GM03348 (cell line): ENCODE data around the gene BCCIP.

Experiments used
- DNase-seq: peaks from one replicate; pipeline ENCODE4 v3.0.0; 2012; ENCODE audit warnings: low spot score

Gene BCCIP

GRCh38 chr10:125822878-125823662 is at the start of gene BCCIP, which contains the start of gene UROS:
BCCIP (plus strand) TSS chr10:125823546; CDS start chr10:125823558, 12 bp downstream.
UROS (minus strand) TSS chr10:125823258; CDS start chr10:125816499, 6,759 bp downstream.
- peak; percentile 98 for DNase-seq

GRCh38 chr10:125773687-125774543 is 49.4 kb upstream of the BCCIP start:
- peak; percentile 44 for DNase-seq

GRCh38 chr10:125774581-125775191 is 48.7 kb upstream of the BCCIP start:
- no peak for DNase-seq

GRCh38 chr10:125775491-125776106 is 47.7 kb upstream of the BCCIP start, which contains the start of gene MMP21:
MMP21 (minus strand) TSS chr10:125775821; CDS start chr10:125775821, 0 bp downstream.
- no peak for DNase-seq

GRCh38 chr10:125777806-125778205 is 45.5 kb upstream of the BCCIP start:
- DNase-seq: no peak

GRCh38 chr10:125778556-125778955 is 44.8 kb upstream of the BCCIP start:
- no peak for DNase-seq

- DNase-seq: no peak
Measured at GRCh38 chr10:125779403-125780327, 43.7 kb upstream of the BCCIP start.

- DNase-seq: no peak
Measured at GRCh38 chr10:125781374-125781773, 42.0 kb upstream of the BCCIP start.

- no peak for DNase-seq
Measured at GRCh38 chr10:125782054-125782453, 41.3 kb upstream of the BCCIP start.

- DNase-seq: no peak
Measured at GRCh38 chr10:125782616-125783015, 40.7 kb upstream of the BCCIP start.

GRCh38 chr10:125783408-125783807 is 39.9 kb upstream of the BCCIP start:
- no peak for DNase-seq

- no peak for DNase-seq
Measured at GRCh38 chr10:125783957-125784356, 39.4 kb upstream of the BCCIP start.

- DNase-seq: no peak
Measured at GRCh38 chr10:125785791-125786190, 37.6 kb upstream of the BCCIP start.

GRCh38 chr10:125788156-125789034 is 35.0 kb upstream of the BCCIP start:
- DNase-seq: no peak

- DNase-seq: no peak
Measured at GRCh38 chr10:125792342-125793300, 30.7 kb upstream of the BCCIP start.

GRCh38 chr10:125795128-125795527 is 28.2 kb upstream of the BCCIP start:
- DNase-seq: no peak

- DNase-seq: no peak
Measured at GRCh38 chr10:125795637-125796190, 27.6 kb upstream of the BCCIP start.

- DNase-seq: no peak
Measured at GRCh38 chr10:125797424-125797823, 25.9 kb upstream of the BCCIP start.
